ENCODE results near the gene CD28. TPM values are rescaled to one million over a fixed set of nuclear protein-coding genes. Genes with fewer than 3 reads are reported as not detected.

CD28 gene
- total and polyA plus RNA-seq, 2 donors (not counting 3 experiments of a cell fraction or from before 2014, with no cell fraction given) = 0.15 TPM; not detected in 1

- no peaks in the 10 kb centered on the region for H3K9me1 ChIP-seq (replicated peaks; ENCODE audit: control insufficient read depth, extremely low read depth, insufficient read depth, low read length)
- ChIA-PET CTCF (no interaction called here), POLR2A (no interaction called here)
- no peaks in the 10 kb centered on the region for H3K9me3 ChIP-seq (replicated peaks; ENCODE audit: control insufficient read depth, insufficient read depth, low read length)
- no TSS peak for BruUV-seq (replicated peaks)
- TF ChIP-seq POLR2AphosphoS5 (IDR thresholded peaks at IDR 0.05; ENCODE audit: insufficient read depth, low read depth, low read length) (no peak), FOS (IDR thresholded peaks at IDR 0.05; ENCODE audit: borderline replicate concordance, insufficient read depth, low read length) (no peak), MYC (IDR thresholded peaks at IDR 0.05; ENCODE audit: low read depth, low read length) (no peak), POLR2A (IDR thresholded peaks at IDR 0.05; ENCODE audit: low read depth, low read length) (no peak), GATA2 (IDR thresholded peaks at IDR 0.05; ENCODE audit: insufficient read depth, insufficient read length, low read depth, low read length) (no peak), EZH2 (IDR thresholded peaks at IDR 0.05; ENCODE audit: borderline replicate concordance, low read depth, low read length, severe bottlenecking) (no peak), JUN (IDR thresholded peaks at IDR 0.05; ENCODE audit: borderline replicate concordance, insufficient read depth, insufficient read length, low read depth) (no peak)
- TF ChIP-seq, protein P1, sequence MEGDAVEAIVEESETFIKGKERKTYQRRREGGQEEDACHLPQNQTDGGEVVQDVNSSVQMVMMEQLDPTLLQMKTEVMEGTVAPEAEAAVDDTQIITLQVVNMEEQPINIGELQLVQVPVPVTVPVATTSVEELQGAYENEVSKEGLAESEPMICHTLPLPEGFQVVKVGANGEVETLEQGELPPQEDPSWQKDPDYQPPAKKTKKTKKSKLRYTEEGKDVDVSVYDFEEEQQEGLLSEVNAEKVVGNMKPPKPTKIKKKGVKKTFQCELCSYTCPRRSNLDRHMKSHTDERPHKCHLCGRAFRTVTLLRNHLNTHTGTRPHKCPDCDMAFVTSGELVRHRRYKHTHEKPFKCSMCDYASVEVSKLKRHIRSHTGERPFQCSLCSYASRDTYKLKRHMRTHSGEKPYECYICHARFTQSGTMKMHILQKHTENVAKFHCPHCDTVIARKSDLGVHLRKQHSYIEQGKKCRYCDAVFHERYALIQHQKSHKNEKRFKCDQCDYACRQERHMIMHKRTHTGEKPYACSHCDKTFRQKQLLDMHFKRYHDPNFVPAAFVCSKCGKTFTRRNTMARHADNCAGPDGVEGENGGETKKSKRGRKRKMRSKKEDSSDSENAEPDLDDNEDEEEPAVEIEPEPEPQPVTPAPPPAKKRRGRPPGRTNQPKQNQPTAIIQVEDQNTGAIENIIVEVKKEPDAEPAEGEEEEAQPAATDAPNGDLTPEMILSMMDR (IDR thresholded peaks at IDR 0.05; ENCODE audit: extremely low read depth in 1 of 2, insufficient read depth in 1 of 2, low read depth in 1 of 2, low read length in 2 of 2) = no peak
- TF ChIP-seq, protein P2, sequence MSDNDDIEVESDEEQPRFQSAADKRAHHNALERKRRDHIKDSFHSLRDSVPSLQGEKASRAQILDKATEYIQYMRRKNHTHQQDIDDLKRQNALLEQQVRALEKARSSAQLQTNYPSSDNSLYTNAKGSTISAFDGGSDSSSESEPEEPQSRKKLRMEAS (IDR thresholded peaks at IDR 0.05; ENCODE audit: insufficient read depth, insufficient read length) = no peak
- intact Hi-C loops (cut with micrococcal nuclease) (no loop called here), dilution Hi-C loops (cut with MboI; ENCODE audit: extremely low pct_ligation_motif_present, low sequenced_read_pairs) (no loop called here)
- no peak overlapping the region for H3K9ac ChIP-seq (replicated peaks; ENCODE audit: extremely low read depth, insufficient read depth, low read length)
- H3K4me3 ChIP-seq (replicated peaks in 1 of 3; ENCODE audit: insufficient read depth in 1 of 3, low read depth in 1 of 3, low read length in 3 of 3) = no peak overlapping the region
- no peaks in the 10 kb centered on the region for H3K79me2 ChIP-seq (ENCODE audit: control insufficient read depth, insufficient read depth, low read length)
- no peaks in the 10 kb centered on the region for H3K27me3 ChIP-seq (ENCODE audit: control insufficient read depth in 2 of 2, insufficient read depth in 2 of 2, low read length in 2 of 2)
- no peaks in the 10 kb centered on the region for H4K20me1 ChIP-seq (replicated peaks; ENCODE audit: control insufficient read depth, extremely low read depth, insufficient read depth, low read length)
- no peak overlapping the region for H3K27ac ChIP-seq (ENCODE audit: insufficient read depth, low read depth, low read length)
- H3K36me3 ChIP-seq (ENCODE audit: control insufficient read depth in 2 of 2, extremely low read depth in 1 of 2, insufficient read depth in 2 of 2, low read length in 2 of 2) = no peaks in the 10 kb centered on the region
- no peak for DNase-seq (ENCODE audit: low read depth, low spot score)
- H3K4me2 ChIP-seq (ENCODE audit: insufficient read depth, low read length) = no peak overlapping the region
- peaks cover 2% of the 10 kb centered on the region for H3K4me1 ChIP-seq (ENCODE audit: control insufficient read depth, extremely low read depth, insufficient read depth, low read length)
- FAIRE-seq = no peak
- H2AFZ ChIP-seq (ENCODE audit: low read depth, low read length) = no peak overlapping the region
Observed at GRCh38 chr2:203708846-203709396, 2.5 kb downstream of the CD28 start.
